Esophagus muscularis mucosa (tissue), 4 donors: ENCODE data around the gene HPD. TPM values are rescaled to one million over a fixed set of nuclear protein-coding genes. Genes with fewer than 3 reads are reported as not detected.
A peak's percentile ranks its signal among the peaks of the same experiment; 100 is the strongest.
"Not testable (repeated sequence)": the region's sequence is repeated elsewhere in the genome, so short reads cannot be mapped to it uniquely, and the experiment has no call there.

Experiments
- DNase-seq: peaks from one replicate; pipeline ENCODE4 v3.0.0-alpha.2; 2017; ENCODE audit errors: extremely low spot score
- H3K27ac ChIP-seq, 4 donors: fragments of 200-600 bp; sonication (generic); replicated peaks in 1 of 4; 1 replicate in 3 of 4; 2 replicates in 1 of 4; pipeline ENCODE4 v1.5.1; 2016 to 2019; ENCODE audit warnings: mild to moderate bottlenecking in 1 of 4
- H3K27me3 ChIP-seq, 4 donors: fragments of 200-600 bp; sonication (generic); one replicate each; pipeline versions ENCODE4 v1.5.1 to v1.6.0; 2016 to 2019
- H3K36me3 ChIP-seq, 4 donors: fragments of 200-600 bp; sonication (generic); one replicate each; pipeline ENCODE4 v1.5.1; 2016 to 2019
- H3K4me1 ChIP-seq, 4 donors: fragments of 200-600 bp; sonication (generic); one replicate each; pipeline ENCODE4 v1.5.1; 2016 to 2019
- H3K4me3 ChIP-seq, 4 donors: fragments of 200-600 bp; sonication (generic); 1 replicate in 2 of 4; 2 replicates in 2 of 4; pipeline ENCODE4 v1.5.1; 2016 to 2019; ENCODE audit warnings: mild to moderate bottlenecking in 4 of 4, moderate library complexity in 1 of 4
- H3K9me3 ChIP-seq, 4 donors: fragments of 200-600 bp; sonication (generic); 1 replicate in 3 of 4; 2 replicates in 1 of 4; pipeline ENCODE4 v1.5.1; 2016 to 2019
- EP300 ChIP-seq: sonication (generic); formaldehyde crosslinking; IDR thresholded peaks from one replicate; pipeline ENCODE4 v1.6.1; 2017; ENCODE audit warnings: antibody characterized with exemption
- POLR2A ChIP-seq: fragments of 450-650 bp; IDR thresholded peaks from one replicate; pipeline ENCODE4 v1.6.1; 2017; ENCODE audit warnings: antibody characterized with exemption, moderate library complexity, mild to moderate bottlenecking, low read depth
- POLR2AphosphoS5 ChIP-seq, 2 donors: sonication (generic); formaldehyde crosslinking; IDR thresholded peaks; one replicate each; pipeline ENCODE4 v1.6.1; 2017; ENCODE audit warnings: antibody characterized with exemption in 2 of 2
- WGBS: methylation state at CpG from one replicate; pipeline ENCODE4 v1.1.5; 2018; 5-methylcytosine and 5-hydroxymethylcytosine counted together
- intact Hi-C: fragments of 100-400 bp; cut with DNase I; formaldehyde crosslinking; loops from one replicate; pipeline ENCODE4 v1.15.1; 2023
- total RNA-seq, 4 donors: library from RNA; depleted of rRNA; stranded (reverse); fragments of >200 nt; gene quantifications; one replicate each; pipeline versions ENCODE4 v1.1.0 to v1.2.1, GENCODE V29; 2016
- TF ChIP-seq, protein P1 (sequence below), 3 experiments: fragments of 200-600 bp in 2 of 3; fragments of 450-650 bp in 1 of 3; sonication (generic) in 2 of 3; IDR thresholded peaks; one replicate each; pipeline ENCODE4 v1.5.1; 2017 to 2019; ENCODE audit warnings: antibody characterized with exemption in 3 of 3, mild to moderate bottlenecking in 2 of 3, moderate library complexity in 1 of 3

Gene HPD
- total RNA-seq, 4 donors from 2014 or later: 0.65 to 3.3 (median 1.3) TPM

- intact Hi-C loops: no loop called here
Measured at GRCh38 chr12:121894633-121895032, 36.0 kb upstream of the HPD start.

DNA sequence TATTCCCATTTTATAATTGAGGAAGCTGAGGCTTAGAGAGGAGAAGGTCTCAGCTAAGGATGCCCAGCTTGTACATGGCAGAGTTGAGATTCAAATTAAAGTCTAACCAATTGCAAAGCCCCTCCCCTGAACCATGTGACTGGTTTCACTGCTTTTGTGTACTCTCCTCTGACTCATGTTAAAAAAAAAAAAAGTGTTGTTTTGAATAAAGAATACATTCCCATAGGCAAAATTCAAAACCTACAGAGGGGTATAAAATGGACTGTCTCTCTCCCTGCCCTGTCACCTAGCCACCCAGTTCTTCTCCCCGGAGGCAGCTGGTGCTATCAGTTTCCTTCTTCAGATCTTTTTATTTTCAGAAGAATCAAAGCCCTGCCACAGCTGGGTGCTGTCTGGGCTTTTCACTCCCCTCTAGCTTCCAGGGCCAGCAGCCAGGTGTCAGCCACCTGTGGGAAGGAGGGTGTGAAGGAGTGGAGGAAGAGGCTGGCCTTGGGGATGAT, 35.4 kb upstream of the HPD start:
- Histone ChIP-seq H3K4me1 (peaks cover 13 to 40% (median 32%) of the 10 kb centered on the region in 4 donors), H3K4me3 (no peak overlapping the region), H3K27me3 (no peaks in the 10 kb centered on the region), H3K36me3 (peaks cover 28 to 78% (median 57%) of the 10 kb centered on the region in 4 donors), H3K27ac (peak overlapping the region in 1 of 4 donors; percentile 20), H3K9me3 (no peaks in the 10 kb centered on the region)
- DNase-seq: no peak
- TF ChIP-seq POLR2A (no peak), EP300 (no peak), POLR2AphosphoS5 (IDR thresholded peaks at IDR 0.05) (no peak)
- TF ChIP-seq, protein P1, sequence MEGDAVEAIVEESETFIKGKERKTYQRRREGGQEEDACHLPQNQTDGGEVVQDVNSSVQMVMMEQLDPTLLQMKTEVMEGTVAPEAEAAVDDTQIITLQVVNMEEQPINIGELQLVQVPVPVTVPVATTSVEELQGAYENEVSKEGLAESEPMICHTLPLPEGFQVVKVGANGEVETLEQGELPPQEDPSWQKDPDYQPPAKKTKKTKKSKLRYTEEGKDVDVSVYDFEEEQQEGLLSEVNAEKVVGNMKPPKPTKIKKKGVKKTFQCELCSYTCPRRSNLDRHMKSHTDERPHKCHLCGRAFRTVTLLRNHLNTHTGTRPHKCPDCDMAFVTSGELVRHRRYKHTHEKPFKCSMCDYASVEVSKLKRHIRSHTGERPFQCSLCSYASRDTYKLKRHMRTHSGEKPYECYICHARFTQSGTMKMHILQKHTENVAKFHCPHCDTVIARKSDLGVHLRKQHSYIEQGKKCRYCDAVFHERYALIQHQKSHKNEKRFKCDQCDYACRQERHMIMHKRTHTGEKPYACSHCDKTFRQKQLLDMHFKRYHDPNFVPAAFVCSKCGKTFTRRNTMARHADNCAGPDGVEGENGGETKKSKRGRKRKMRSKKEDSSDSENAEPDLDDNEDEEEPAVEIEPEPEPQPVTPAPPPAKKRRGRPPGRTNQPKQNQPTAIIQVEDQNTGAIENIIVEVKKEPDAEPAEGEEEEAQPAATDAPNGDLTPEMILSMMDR (IDR thresholded peaks at IDR 0.05): no peak
- intact Hi-C loops: no loop called here
- 41% methylated on average over 1 of the region's 1 CpG for WGBS

More at GRCh38 chr12:121894633-121895032, 36.0 kb upstream of the HPD start:
- Histone ChIP-seq H3K36me3 (peaks cover 34 to 84% (median 63%) of the 10 kb centered on the region in 4 donors), H3K4me1 (peaks cover 12 to 34% (median 27%) of the 10 kb centered on the region in 4 donors), H3K27ac (peak overlapping the region in 1 of 4 donors; percentile 20), H3K9me3 (no peaks in the 10 kb centered on the region), H3K27me3 (no peaks in the 10 kb centered on the region), H3K4me3 (no peak overlapping the region)
- WGBS: 38% methylated on average over 7 of the region's 7 CpGs
- no peak for DNase-seq
- TF ChIP-seq, protein P1 (IDR thresholded peaks at IDR 0.05): peak in 2 of 3 experiments; percentile 6 to 18
- TF ChIP-seq POLR2AphosphoS5 (IDR thresholded peaks at IDR 0.05): no peak
- no peak for TF ChIP-seq POLR2A
- TF ChIP-seq EP300: no peak

DNA sequence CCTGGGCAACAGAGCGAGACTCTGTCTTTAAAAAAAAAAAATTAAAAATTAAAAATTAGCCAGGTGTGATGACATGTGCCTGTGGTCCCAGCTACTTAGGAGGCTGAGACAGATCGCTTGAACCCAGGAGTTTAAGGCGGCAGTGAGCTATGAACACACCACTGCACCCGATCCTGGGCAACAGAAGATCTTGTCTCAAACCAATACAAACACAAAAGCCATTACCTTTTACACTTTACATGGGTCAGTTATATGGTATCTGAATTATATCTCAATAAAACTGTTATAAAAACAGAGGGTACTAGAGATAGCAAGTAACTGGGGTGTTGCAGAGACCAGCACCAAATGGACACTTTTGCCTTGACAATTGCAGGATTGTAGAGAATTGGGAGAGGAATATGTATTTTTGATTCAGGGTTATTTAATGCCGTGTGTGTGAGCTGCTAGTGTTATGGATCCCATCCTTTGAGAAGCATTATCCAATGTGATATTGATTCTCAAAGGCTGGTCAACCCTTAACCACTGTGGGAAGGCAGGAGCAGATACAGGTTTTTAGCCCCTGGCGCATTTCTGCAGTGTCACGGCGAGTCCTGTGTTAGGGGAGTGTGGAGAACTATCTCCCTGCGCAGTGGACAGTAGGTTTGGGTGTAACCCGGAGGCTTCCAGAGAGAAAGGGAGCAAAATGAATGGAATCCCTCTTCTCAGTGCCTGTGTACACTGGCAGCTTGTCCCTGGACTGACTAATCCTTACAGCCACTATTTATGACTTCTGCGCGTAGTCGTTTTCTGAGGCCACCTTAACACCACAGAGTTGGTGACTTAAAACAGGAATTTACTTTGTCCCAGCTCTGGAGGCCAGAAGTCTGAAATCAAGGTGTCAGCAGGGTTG, 34.3 kb upstream of the HPD start:
- Histone ChIP-seq H3K9me3 (no peaks in the 10 kb centered on the region), H3K4me1 (peaks cover 18 to 46% (median 37%) of the 10 kb centered on the region in 4 donors), H3K36me3 (peaks cover 22 to 67% (median 46%) of the 10 kb centered on the region in 4 donors), H3K4me3 (no peak overlapping the region), H3K27ac (no peak overlapping the region), H3K27me3 (no peaks in the 10 kb centered on the region)
- no peak for DNase-seq
- TF ChIP-seq POLR2A (no peak), POLR2AphosphoS5 (IDR thresholded peaks at IDR 0.05) (no peak), EP300 (no peak)
- TF ChIP-seq, protein P1 (IDR thresholded peaks at IDR 0.05): no peak
- 78% methylated on average over 13 of the region's 13 CpGs for WGBS
- intact Hi-C loops: no loop called here

- H3K27me3 ChIP-seq, DNase-seq, H3K9me3 ChIP-seq: not testable (repeated sequence)
- Histone ChIP-seq H3K4me1 (peaks cover 19 to 49% (median 38%) of the 10 kb centered on the region in 4 donors), H3K36me3 (peaks cover 0 to 35% (median 15%) of the 10 kb centered on the region in 4 donors), H3K4me3 (peak overlapping the region; percentile 65 to 98 (median 70)), H3K27ac (peak overlapping the region in 3 of 4 donors; percentile 88 to 92 (median 91))
- intact Hi-C loops: loop anchor here (2.0 kb wide), 2 partner anchors 51 to 77 kb away; no protein-coding TSS in a partner anchor
- WGBS: 36% methylated on average over 6 of the region's 6 CpGs
Measured at GRCh38 chr12:121889661-121890060, 31.0 kb upstream of the HPD start.

DNA sequence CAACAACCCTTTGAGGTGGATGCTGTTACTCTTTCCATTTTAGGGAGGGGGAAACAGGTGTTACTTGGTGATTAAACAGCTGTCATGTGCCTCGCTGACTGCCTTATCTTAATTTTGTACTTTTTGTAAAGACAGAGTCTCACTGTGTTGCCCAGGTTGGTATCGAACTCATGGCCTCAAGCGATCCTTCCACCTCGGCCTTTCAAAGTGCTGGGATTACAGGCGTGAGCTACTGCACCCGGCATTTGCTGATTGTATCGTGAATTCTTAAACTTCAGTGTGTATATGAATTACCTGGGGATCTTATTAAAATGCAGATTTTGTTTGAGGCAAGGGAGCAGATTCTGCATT, 30.6 kb upstream of the HPD start:
- H3K4me3 ChIP-seq: peak overlapping the region; percentile 65 to 98 (median 70)
- peak overlapping the region; percentile 88 to 99 (median 92) for H3K27ac ChIP-seq
- DNase-seq: no peak
- WGBS: 8% methylated on average over 2 of the region's 7 CpGs
- no peaks in the 10 kb centered on the region for H3K9me3 ChIP-seq
- peaks cover 0 to 31% (median 12%) of the 10 kb centered on the region in 4 donors for H3K36me3 ChIP-seq
- no peak for TF ChIP-seq EP300
- TF ChIP-seq POLR2AphosphoS5 (IDR thresholded peaks at IDR 0.05): no peak
- intact Hi-C loops: loop anchor here (2.0 kb wide), 2 partner anchors 50 to 76 kb away; no protein-coding TSS in a partner anchor
- H3K4me1 ChIP-seq: peaks cover 19 to 45% (median 35%) of the 10 kb centered on the region in 4 donors
- peaks cover 0 to 8% (median 0%) of the 10 kb centered on the region in 4 donors for H3K27me3 ChIP-seq
